HG03025 (cell line): ENCODE data around the gene LDHB.
"Not testable (repeated sequence)": the region's sequence is repeated elsewhere in the genome, so short reads cannot be mapped to it uniquely, and the experiment has no call there.

Source experiments
- ATAC-seq: cut with Tn5 transposase; IDR thresholded peaks from one replicate; pipeline ENCODE4 v1.9.1; 2021; ENCODE audit warnings: mild to moderate bottlenecking, moderate library complexity; ENCODE audit not compliant: unreplicated experiment, low FRiP score

The LDHB gene

GRCh38 chr12:21614506-21614905 lies 43.1 kb downstream of the LDHB start:
- no peak for ATAC-seq

- ATAC-seq, result no peak
Observed at GRCh38 chr12:21613931-21614330, 43.7 kb downstream of the LDHB start.

- no peak for ATAC-seq
Observed at GRCh38 chr12:21608196-21608595, 49.4 kb downstream of the LDHB start.

- no peak for ATAC-seq
Observed at GRCh38 chr12:21607701-21608100, 49.9 kb downstream of the LDHB start.

GRCh38 chr12:21606175-21606574 lies 51.5 kb downstream of the LDHB start:
- ATAC-seq, result no peak

- no peak for ATAC-seq
Observed at GRCh38 chr12:21604245-21605101, 53.2 kb downstream of the LDHB start, which contains the start of gene GYS2. GYS2 (minus strand) TSS chr12:21604847; CDS start chr12:21604592, 255 bp downstream.

GRCh38 chr12:21602774-21603173 lies 54.9 kb downstream of the LDHB start:
- ATAC-seq, result no peak

- no peak for ATAC-seq
Observed at GRCh38 chr12:21600196-21600595, 57.4 kb downstream of the LDHB start.

GRCh38 chr12:21599143-21599999 lies 58.3 kb downstream of the LDHB start:
- ATAC-seq, result no peak

GRCh38 chr12:21598651-21599050 lies 59.0 kb downstream of the LDHB start:
- no peak for ATAC-seq

- not testable (repeated sequence) for ATAC-seq
Observed at GRCh38 chr12:21595356-21595755, 62.3 kb downstream of the LDHB start.

- ATAC-seq, result no peak
Observed at GRCh38 chr12:21585485-21585884, 72.2 kb downstream of the LDHB start.
